Vagina (tissue), 2 donors: Measurements from ENCODE around the gene PKN1.

Experiments used
- POLR2A ChIP-seq, 2 donors: fragments of 450-650 bp; IDR thresholded peaks; one replicate each; pipeline ENCODE4 v1.6.1; 2017; ENCODE audit warnings: antibody characterized with exemption in 2 of 2, mild to moderate bottlenecking in 2 of 2, moderate library complexity in 2 of 2
- TF ChIP-seq, protein P1 (sequence below), 3 experiments: fragments of 450-650 bp in 2 of 3; fragments of 200-600 bp in 1 of 3; sonication (generic) in 1 of 3; IDR thresholded peaks; one replicate each; pipeline ENCODE4 v1.5.1; 2017 to 2019; ENCODE audit warnings: antibody characterized with exemption in 3 of 3, mild to moderate bottlenecking in 2 of 3, moderate library complexity in 2 of 3

DNA sequence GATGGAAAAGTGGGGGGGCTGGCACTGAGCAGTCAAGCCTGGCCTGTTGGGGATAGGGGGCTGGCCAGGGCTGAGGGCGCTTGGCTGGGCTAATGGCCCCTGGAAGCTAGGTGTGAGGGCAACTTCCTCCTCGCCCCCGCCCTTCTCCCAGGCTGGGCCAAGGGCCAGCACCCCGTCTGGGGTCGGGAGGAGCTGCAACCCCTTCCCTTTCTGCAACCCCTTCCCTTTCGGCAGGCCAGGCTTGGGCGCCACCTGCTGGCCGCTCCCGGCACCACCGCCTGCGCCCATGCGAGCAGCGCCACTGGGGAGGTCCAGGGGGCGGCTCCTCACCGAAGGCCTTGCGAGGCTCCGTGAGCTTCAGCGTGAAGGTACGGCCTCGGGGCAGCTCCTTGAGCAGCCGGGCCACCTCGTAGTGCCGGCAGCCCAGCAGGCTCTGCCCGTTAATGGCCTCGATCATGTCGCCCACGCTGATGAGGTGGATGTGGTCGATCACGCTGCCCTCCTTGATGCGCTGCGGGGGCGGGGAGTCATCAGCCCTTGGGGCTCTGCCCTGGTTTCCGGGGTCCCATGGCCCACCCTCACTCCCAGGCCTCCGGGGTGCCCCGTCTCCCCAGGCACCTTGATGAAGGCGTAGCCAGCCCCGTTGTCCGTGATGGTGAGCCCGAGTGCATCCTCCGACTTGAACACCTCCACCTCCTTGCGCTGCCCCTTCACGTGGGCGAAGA lies 47.0 kb downstream of the PKN1 start:
- TF ChIP-seq, protein P1, sequence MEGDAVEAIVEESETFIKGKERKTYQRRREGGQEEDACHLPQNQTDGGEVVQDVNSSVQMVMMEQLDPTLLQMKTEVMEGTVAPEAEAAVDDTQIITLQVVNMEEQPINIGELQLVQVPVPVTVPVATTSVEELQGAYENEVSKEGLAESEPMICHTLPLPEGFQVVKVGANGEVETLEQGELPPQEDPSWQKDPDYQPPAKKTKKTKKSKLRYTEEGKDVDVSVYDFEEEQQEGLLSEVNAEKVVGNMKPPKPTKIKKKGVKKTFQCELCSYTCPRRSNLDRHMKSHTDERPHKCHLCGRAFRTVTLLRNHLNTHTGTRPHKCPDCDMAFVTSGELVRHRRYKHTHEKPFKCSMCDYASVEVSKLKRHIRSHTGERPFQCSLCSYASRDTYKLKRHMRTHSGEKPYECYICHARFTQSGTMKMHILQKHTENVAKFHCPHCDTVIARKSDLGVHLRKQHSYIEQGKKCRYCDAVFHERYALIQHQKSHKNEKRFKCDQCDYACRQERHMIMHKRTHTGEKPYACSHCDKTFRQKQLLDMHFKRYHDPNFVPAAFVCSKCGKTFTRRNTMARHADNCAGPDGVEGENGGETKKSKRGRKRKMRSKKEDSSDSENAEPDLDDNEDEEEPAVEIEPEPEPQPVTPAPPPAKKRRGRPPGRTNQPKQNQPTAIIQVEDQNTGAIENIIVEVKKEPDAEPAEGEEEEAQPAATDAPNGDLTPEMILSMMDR (IDR thresholded peaks at IDR 0.05): peak; percentile 20 to 48 (median 47)
- TF ChIP-seq POLR2A (IDR thresholded peaks at IDR 0.05): no peak
